Activated naive CD8-positive, alpha-beta T cell treated with anti-CD3 and anti-CD28 coated beads, Interleukin-2, amount 50 U/mL, for 24 hours (primary cell): Measurements from ENCODE around the gene TMEM51.
"Not testable (repeated sequence)": the region's sequence is repeated elsewhere in the genome, so short reads cannot be mapped to it uniquely, and the experiment has no call there.

Experiments
- ATAC-seq: fragments of 150-1000 bp; cut with Tn5 transposase; one replicate; pipeline ENCODE4 v1.10.0; 2021
- DNase-seq: peaks from one replicate; pipeline ENCODE4 v3.0.0; 2021
- H3K27ac Mint-ChIP-seq: one replicate; pipeline ENCODE4 v1.8.0; 2021; ENCODE audit warnings: mild to moderate bottlenecking, mixed read lengths
- H3K27me3 Mint-ChIP-seq: one replicate; pipeline ENCODE4 v1.8.0; 2021; ENCODE audit warnings: mixed read lengths
- H3K36me3 Mint-ChIP-seq: one replicate; pipeline ENCODE4 v1.8.0; 2021; ENCODE audit warnings: low read depth, mixed read lengths
- H3K4me1 Mint-ChIP-seq: one replicate; pipeline ENCODE4 v1.8.0; 2021; ENCODE audit warnings: mixed read lengths
- H3K4me3 Mint-ChIP-seq: one replicate; pipeline ENCODE4 v1.8.0; 2021; ENCODE audit warnings: mild to moderate bottlenecking, moderate library complexity, mixed read lengths
- H3K9me3 Mint-ChIP-seq: one replicate; pipeline ENCODE4 v1.8.0; 2021; ENCODE audit warnings: mixed read lengths

TMEM51 gene

GRCh38 chr1:15120251-15120945, 33.1 kb upstream of the TMEM51 start:
- DNase-seq (no peak), ATAC-seq (no peak)
- Mint-ChIP-seq H3K27ac (no peak overlapping the region), H3K9me3 (no peaks in the 10 kb centered on the region), H3K36me3 (no peaks in the 10 kb centered on the region), H3K4me3 (no peak overlapping the region), H3K4me1 (no peaks in the 10 kb centered on the region), H3K27me3 (no peaks in the 10 kb centered on the region)

DNA sequence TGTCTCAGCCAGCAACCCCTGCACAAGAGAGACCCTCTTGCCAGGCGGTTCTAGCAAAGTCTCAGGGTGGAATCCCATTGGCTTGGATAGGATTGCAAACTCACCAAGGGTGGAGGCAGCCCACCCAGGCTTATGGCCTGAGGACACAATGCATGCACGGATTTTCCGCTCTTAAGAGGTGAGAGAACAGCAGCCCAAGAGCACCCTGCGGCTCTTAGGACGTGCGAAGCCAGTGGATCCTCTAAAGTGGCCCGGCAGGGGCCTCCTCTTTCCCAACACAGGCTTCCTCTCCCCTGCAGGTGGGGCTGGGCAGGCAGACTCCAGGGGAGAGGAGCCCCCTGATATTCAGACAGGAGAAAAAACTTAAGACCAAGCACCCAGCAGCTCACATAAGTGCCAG, 31.2 kb upstream of the TMEM51 start:
- ATAC-seq (no peak), DNase-seq (no peak)
- Mint-ChIP-seq H3K27me3 (no peaks in the 10 kb centered on the region), H3K4me1 (no peaks in the 10 kb centered on the region), H3K27ac (no peak overlapping the region), H3K9me3 (no peaks in the 10 kb centered on the region), H3K4me3 (no peak overlapping the region), H3K36me3 (no peaks in the 10 kb centered on the region)

- DNase-seq (no peak), ATAC-seq (no peak)
- H3K9me3 Mint-ChIP-seq: no peaks in the 10 kb centered on the region
- H3K27ac Mint-ChIP-seq: no peak overlapping the region
- H3K27me3 Mint-ChIP-seq: no peaks in the 10 kb centered on the region
- no peak overlapping the region for H3K4me3 Mint-ChIP-seq
- no peaks in the 10 kb centered on the region for H3K36me3 Mint-ChIP-seq
- no peaks in the 10 kb centered on the region for H3K4me1 Mint-ChIP-seq
Measured at GRCh38 chr1:15123270-15123669, 30.3 kb upstream of the TMEM51 start.

- no peak overlapping the region for H3K27ac Mint-ChIP-seq
Measured at GRCh38 chr1:15123925-15124324, 29.6 kb upstream of the TMEM51 start.

GRCh38 chr1:15124362-15125100, 29.0 kb upstream of the TMEM51 start:
- no peak for DNase-seq
- H3K4me1 Mint-ChIP-seq: no peaks in the 10 kb centered on the region
- no peaks in the 10 kb centered on the region for H3K9me3 Mint-ChIP-seq
- H3K4me3 Mint-ChIP-seq: no peak overlapping the region
- ATAC-seq: no peak
- H3K36me3 Mint-ChIP-seq: no peaks in the 10 kb centered on the region
- H3K27me3 Mint-ChIP-seq: peaks cover 3% of the 10 kb centered on the region
- no peak overlapping the region for H3K27ac Mint-ChIP-seq

More at GRCh38 chr1:15123925-15124324, 29.6 kb upstream of the TMEM51 start:
- H3K4me1 Mint-ChIP-seq: no peaks in the 10 kb centered on the region
- H3K4me3 Mint-ChIP-seq: no peak overlapping the region
- ATAC-seq (no peak), DNase-seq (no peak)
- H3K36me3 Mint-ChIP-seq: no peaks in the 10 kb centered on the region
- no peaks in the 10 kb centered on the region for H3K27me3 Mint-ChIP-seq
- H3K9me3 Mint-ChIP-seq: no peaks in the 10 kb centered on the region

- Mint-ChIP-seq H3K4me1 (no peaks in the 10 kb centered on the region), H3K9me3 (no peaks in the 10 kb centered on the region), H3K27me3 (peaks cover 6% of the 10 kb centered on the region), H3K36me3 (no peaks in the 10 kb centered on the region), H3K27ac (no peak overlapping the region), H3K4me3 (no peak overlapping the region)
- ATAC-seq (no peak), DNase-seq (no peak)
Measured at GRCh38 chr1:15125101-15125745, 28.3 kb upstream of the TMEM51 start.

DNA sequence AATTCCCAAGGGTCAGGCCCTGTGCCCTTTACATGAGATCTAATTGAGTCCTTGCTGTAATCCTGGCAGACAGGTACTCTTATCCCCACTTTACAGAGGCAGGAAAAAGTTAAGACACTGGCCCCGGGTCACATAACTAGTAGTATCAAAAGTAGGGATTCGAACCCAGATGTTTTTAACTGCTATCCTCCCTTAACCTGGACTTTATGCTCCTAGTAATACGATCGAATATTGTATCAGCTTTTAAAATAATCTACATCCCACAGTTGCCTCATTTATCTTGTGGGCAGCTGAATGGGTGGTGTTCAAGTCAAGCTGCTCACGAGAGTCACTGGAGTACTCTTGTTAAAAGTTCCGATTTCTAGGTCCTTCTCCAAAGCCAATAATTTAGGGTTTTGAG, 25.5 kb upstream of the TMEM51 start:
- H3K27me3 Mint-ChIP-seq: peaks cover 12% of the 10 kb centered on the region
- H3K9me3 Mint-ChIP-seq: no peaks in the 10 kb centered on the region
- ATAC-seq (no peak), DNase-seq (no peak)
- no peaks in the 10 kb centered on the region for H3K36me3 Mint-ChIP-seq
- H3K4me3 Mint-ChIP-seq: no peak overlapping the region
- H3K4me1 Mint-ChIP-seq: no peaks in the 10 kb centered on the region
- H3K27ac Mint-ChIP-seq: no peak overlapping the region

DNA sequence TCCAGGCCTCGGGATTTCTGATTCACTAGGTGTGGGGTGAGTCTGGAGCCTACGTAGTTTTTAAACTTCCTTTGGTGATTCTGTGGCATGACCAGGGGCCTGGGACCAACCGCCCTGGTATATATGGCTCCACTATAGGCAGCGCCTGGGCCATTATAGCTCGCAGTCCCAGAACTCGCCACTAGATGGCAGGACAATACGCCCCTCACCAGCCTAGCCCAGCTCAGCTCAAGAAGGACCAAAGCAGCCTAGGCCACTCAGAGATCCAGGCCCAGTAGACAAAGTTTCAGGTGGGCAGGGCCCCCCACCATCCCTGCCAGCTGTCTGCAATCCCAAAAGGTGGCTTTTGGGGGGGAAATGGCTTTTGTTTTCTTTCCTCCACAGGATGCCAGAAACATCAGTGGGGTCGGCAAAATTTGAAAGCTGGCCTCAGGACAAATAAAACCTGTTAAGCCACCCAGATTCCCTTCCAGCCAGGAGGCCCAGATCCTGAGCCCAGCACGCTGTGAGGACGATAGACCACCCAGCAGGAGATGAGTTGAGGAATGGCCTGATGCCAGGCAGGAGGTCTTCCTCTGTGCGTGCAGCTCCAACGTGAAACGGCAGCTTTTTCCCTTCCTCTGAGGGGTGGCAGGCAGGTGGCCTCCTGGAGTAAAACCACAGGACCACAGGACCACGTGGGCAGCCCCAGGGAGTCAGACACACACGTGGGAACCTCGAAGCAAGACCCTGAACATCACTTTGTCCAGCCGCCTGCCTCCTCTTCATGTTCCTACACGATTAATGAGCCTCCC, 24.8 kb upstream of the TMEM51 start:
- DNase-seq: peak; percentile 78
- Mint-ChIP-seq H3K9me3 (no peaks in the 10 kb centered on the region), H3K4me3 (no peak overlapping the region), H3K36me3 (no peaks in the 10 kb centered on the region), H3K4me1 (no peaks in the 10 kb centered on the region), H3K27me3 (peaks cover 14% of the 10 kb centered on the region), H3K27ac (no peak overlapping the region)
- peak; percentile 97 for ATAC-seq

DNA sequence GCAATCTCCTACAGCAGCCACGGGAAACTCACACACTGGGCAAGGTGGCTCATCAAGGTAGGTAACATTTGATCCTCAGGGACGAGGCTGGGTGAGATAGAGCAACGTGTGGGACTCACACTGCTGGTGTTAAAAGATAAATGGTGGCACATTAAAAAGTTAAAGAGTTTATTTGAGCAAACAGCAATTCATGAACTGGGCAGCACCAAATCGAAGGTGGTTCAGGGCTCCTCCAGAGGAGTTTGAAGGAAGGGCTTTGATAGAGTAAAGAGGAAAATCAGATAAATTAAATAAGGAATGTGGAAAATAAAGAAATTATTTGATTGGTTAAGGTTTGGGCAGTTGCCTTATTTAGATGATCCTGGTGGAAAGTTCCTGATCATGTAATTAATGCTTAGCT, 23.6 kb upstream of the TMEM51 start:
- H3K9me3 Mint-ChIP-seq: no peaks in the 10 kb centered on the region
- DNase-seq (no peak), ATAC-seq (no peak)
- no peaks in the 10 kb centered on the region for H3K36me3 Mint-ChIP-seq
- H3K4me1 Mint-ChIP-seq: no peaks in the 10 kb centered on the region
- peaks cover 25% of the 10 kb centered on the region for H3K27me3 Mint-ChIP-seq
- no peak overlapping the region for H3K27ac Mint-ChIP-seq
- no peak overlapping the region for H3K4me3 Mint-ChIP-seq

DNA sequence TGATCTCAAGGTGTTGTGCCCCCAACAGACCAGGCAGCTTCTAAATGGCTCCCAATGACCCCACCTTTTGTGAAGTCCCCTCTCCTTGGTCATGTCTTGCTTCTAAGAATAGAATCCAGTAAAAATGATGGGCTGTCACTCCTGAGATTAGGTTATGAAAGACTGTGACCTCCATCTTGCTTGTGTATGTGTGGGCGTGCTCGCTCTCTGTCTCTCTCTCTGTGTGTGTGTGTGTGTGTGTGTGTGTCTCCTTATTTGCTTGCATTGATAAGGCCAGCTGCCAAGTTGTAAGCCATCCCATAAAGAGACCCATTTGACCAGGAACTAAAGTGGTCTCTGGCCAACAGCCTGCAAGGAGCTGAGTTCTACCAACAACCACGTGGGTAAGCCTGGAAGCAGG, 22.9 kb upstream of the TMEM51 start:
- ATAC-seq: no peak
- H3K27me3 Mint-ChIP-seq: peaks cover 30% of the 10 kb centered on the region

GRCh38 chr1:15132965-15133364, 20.6 kb upstream of the TMEM51 start:
- Mint-ChIP-seq H3K9me3 (peaks cover 3% of the 10 kb centered on the region), H3K4me3 (no peak overlapping the region), H3K27ac (no peak overlapping the region), H3K27me3 (peaks cover 48% of the 10 kb centered on the region), H3K36me3 (no peaks in the 10 kb centered on the region), H3K4me1 (no peaks in the 10 kb centered on the region)
- no peak for DNase-seq
- no peak for ATAC-seq

More for the DNA sequence above, 22.9 kb upstream of the TMEM51 start:
- Mint-ChIP-seq H3K4me1 (no peaks in the 10 kb centered on the region), H3K4me3 (no peak overlapping the region), H3K9me3 (no peaks in the 10 kb centered on the region), H3K27ac (no peak overlapping the region), H3K36me3 (no peaks in the 10 kb centered on the region)
- no peak for DNase-seq

- Mint-ChIP-seq H3K27ac (no peak overlapping the region), H3K9me3 (peaks cover 3% of the 10 kb centered on the region), H3K4me1 (no peaks in the 10 kb centered on the region), H3K27me3 (peaks cover 53% of the 10 kb centered on the region), H3K4me3 (no peak overlapping the region), H3K36me3 (no peaks in the 10 kb centered on the region)
- ATAC-seq (no peak), DNase-seq (no peak)
Measured at GRCh38 chr1:15134285-15134684, 19.3 kb upstream of the TMEM51 start.

- DNase-seq, H3K4me1 Mint-ChIP-seq, H3K27ac Mint-ChIP-seq, H3K9me3 Mint-ChIP-seq, H3K36me3 Mint-ChIP-seq, H3K4me3 Mint-ChIP-seq, ATAC-seq: not testable (repeated sequence)
- H3K27me3 Mint-ChIP-seq: peaks cover 53% of the 10 kb centered on the region
Measured at GRCh38 chr1:15135604-15136003, 17.9 kb upstream of the TMEM51 start.

DNA sequence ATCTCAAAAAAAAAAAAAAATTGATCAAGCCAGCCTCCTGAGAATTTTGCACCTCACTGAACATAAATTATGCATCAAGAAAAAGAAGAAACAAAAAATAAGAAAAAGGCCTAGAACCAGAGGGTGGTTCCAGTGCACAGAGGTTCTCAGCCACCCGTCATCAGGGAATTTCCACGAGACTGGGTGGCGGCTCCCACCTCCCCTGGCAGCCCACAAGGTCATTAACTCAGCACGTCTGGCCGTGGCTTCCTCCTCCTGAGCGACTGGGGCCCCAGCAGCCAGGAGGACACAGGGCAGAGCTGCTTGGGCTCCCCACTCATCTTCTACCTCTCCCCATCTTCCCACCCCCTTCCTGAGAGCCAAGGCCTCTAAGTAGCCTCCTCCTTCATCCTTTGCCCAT, 15.7 kb upstream of the TMEM51 start:
- peaks cover 7% of the 10 kb centered on the region for H3K4me1 Mint-ChIP-seq
- peaks cover 66% of the 10 kb centered on the region for H3K27me3 Mint-ChIP-seq

More for the DNA sequence above, 15.7 kb upstream of the TMEM51 start:
- no peak overlapping the region for H3K4me3 Mint-ChIP-seq
- no peak overlapping the region for H3K27ac Mint-ChIP-seq
- no peak for ATAC-seq
- DNase-seq: no peak
- no peaks in the 10 kb centered on the region for H3K36me3 Mint-ChIP-seq
- peaks cover 3% of the 10 kb centered on the region for H3K9me3 Mint-ChIP-seq
